ENCODE measurements around the gene SPECC1L. TPM values are rescaled to one million over a fixed set of nuclear protein-coding genes. Genes with fewer than 3 reads are reported as not detected.

The SPECC1L gene
- total and polyA plus RNA-seq, 2 experiments from 2014 or later = 19.7 to 43.2 TPM

GRCh38 chr22:24465566-24465965 is 194.9 kb downstream of the SPECC1L start:
- peaks cover 30% of the 10 kb centered on the region for H3K4me1 ChIP-seq (ENCODE audit: low read depth)
- H3K27me3 ChIP-seq = no peaks in the 10 kb centered on the region
- TF ChIP-seq CTCF (IDR thresholded peaks at IDR 0.05; ENCODE audit: low read depth, low read length) = no peak
- no peak overlapping the region for H3K4me3 ChIP-seq
- peak in 1 of 2 donors; percentile 82 for DNase-seq (ENCODE audit: low read depth in 1 of 2, low spot score in 1 of 2)
- H3K27ac ChIP-seq = peak overlapping the region; percentile 97
- H3K9me3 ChIP-seq (ENCODE audit: low read depth) = no peaks in the 10 kb centered on the region
- no peaks in the 10 kb centered on the region for H3K36me3 ChIP-seq

GRCh38 chr22:24465975-24466374 is 195.3 kb downstream of the SPECC1L start:
- Histone ChIP-seq H3K27me3 (no peaks in the 10 kb centered on the region), H3K9me3 (ENCODE audit: low read depth) (no peaks in the 10 kb centered on the region), H3K4me3 (no peak overlapping the region), H3K27ac (peak overlapping the region; percentile 97), H3K4me1 (ENCODE audit: low read depth) (peaks cover 26% of the 10 kb centered on the region), H3K36me3 (no peaks in the 10 kb centered on the region)
- no peak for DNase-seq (ENCODE audit: low read depth in 1 of 2, low spot score in 1 of 2)
- TF ChIP-seq CTCF (IDR thresholded peaks at IDR 0.05; ENCODE audit: low read depth, low read length) = no peak

GRCh38 chr22:24466716-24467328 is 196.2 kb downstream of the SPECC1L start:
- H3K4me3 ChIP-seq = no peak overlapping the region
- H3K9me3 ChIP-seq (ENCODE audit: low read depth) = no peaks in the 10 kb centered on the region
- H3K36me3 ChIP-seq = no peaks in the 10 kb centered on the region
- no peaks in the 10 kb centered on the region for H3K27me3 ChIP-seq
- no peak for TF ChIP-seq CTCF (IDR thresholded peaks at IDR 0.05; ENCODE audit: low read depth, low read length)
- peak; percentile 62 to 89 for DNase-seq (ENCODE audit: low read depth in 1 of 2, low spot score in 1 of 2)
- peaks cover 25% of the 10 kb centered on the region for H3K4me1 ChIP-seq (ENCODE audit: low read depth)
- peak overlapping the region; percentile 97 for H3K27ac ChIP-seq

- no peaks in the 10 kb centered on the region for H3K36me3 ChIP-seq
- no peak for TF ChIP-seq CTCF (IDR thresholded peaks at IDR 0.05; ENCODE audit: low read depth, low read length)
- H3K4me1 ChIP-seq (ENCODE audit: low read depth) = peaks cover 25% of the 10 kb centered on the region
- no peaks in the 10 kb centered on the region for H3K9me3 ChIP-seq (ENCODE audit: low read depth)
- no peaks in the 10 kb centered on the region for H3K27me3 ChIP-seq
- DNase-seq (ENCODE audit: low read depth in 1 of 2, low spot score in 1 of 2) = no peak
- H3K4me3 ChIP-seq = no peak overlapping the region
- H3K27ac ChIP-seq = peak overlapping the region; percentile 97
Measured at GRCh38 chr22:24467340-24467739, 196.7 kb downstream of the SPECC1L start.

Other genes with a start within 250 kb of the SPECC1L start
- 2.2 and 2.6 TPM in 2 replicates for gene SUSD2, start 89.3 kb upstream of the SPECC1L start, total RNA-seq
- gene SUSD2, start 89.3 kb upstream of the SPECC1L start, polyA plus RNA-seq = 1.8 and 2.2 TPM in 2 replicates
- 0.21 and 0.35 TPM in 2 replicates for gene GGT5, start 25.7 kb upstream of the SPECC1L start, total RNA-seq
- 2.3 and 3.6 TPM in 2 replicates for gene GGT5, start 25.7 kb upstream of the SPECC1L start, polyA plus RNA-seq
- 9.1 and 13.7 TPM in 2 replicates for gene ADORA2A, start 156.8 kb downstream of the SPECC1L start, total RNA-seq
- 4.0 and 5.9 TPM in 2 replicates for gene ADORA2A, start 156.8 kb downstream of the SPECC1L start, polyA plus RNA-seq
- gene UPB1, start 224.5 kb downstream of the SPECC1L start, total RNA-seq = 0.99 and 1.6 TPM in 2 replicates
- gene UPB1, start 224.5 kb downstream of the SPECC1L start, polyA plus RNA-seq = 1.8 and 4.0 TPM in 2 replicates